Keratinocyte (primary cell): ENCODE results near the gene FBLN7. TPM values are rescaled to one million over a fixed set of nuclear protein-coding genes. Genes with fewer than 3 reads are reported as not detected.

Experiments used
- DNase-seq: peaks from one replicate; pipeline ENCODE4 v3.0.0-alpha.2; 2011; ENCODE audit warnings: low read depth, missing footprints, low spot score
- FAIRE-seq: peaks from 2 replicates; lab custom pipeline; 2011; peaks lifted over from hg19 to GRCh38; lab: Jason Lieb, UNC
- H2AFZ ChIP-seq: 2 replicates; pipeline ENCODE4 v1.6.0; 2012; ENCODE audit warnings: low read length, control low read depth, inconsistent platforms; ENCODE audit not compliant: control insufficient read depth
- H3K27ac ChIP-seq: 2 replicates; pipeline ENCODE4 v1.5.1; 2011; ENCODE audit warnings: low read length; ENCODE audit not compliant: control insufficient read depth, insufficient read depth
- H3K27me3 ChIP-seq: 3 replicates; pipeline ENCODE4 v1.6.0; 2011; ENCODE audit warnings: low read length; ENCODE audit not compliant: control insufficient read depth, insufficient read depth; ENCODE audit errors: extremely low read depth
- H3K36me3 ChIP-seq, 2 experiments: 2 replicates in 1 of 2; 3 replicates in 1 of 2; pipeline ENCODE4 v1.5.1; 2011; ENCODE audit warnings: low read length in 2 of 2, mild to moderate bottlenecking in 1 of 2; ENCODE audit not compliant: control insufficient read depth in 2 of 2, insufficient read depth in 2 of 2; ENCODE audit errors: extremely low read depth in 1 of 2
- H3K4me1 ChIP-seq: 3 replicates; pipeline ENCODE4 v1.5.1; 2011; ENCODE audit warnings: low read length; ENCODE audit not compliant: control insufficient read depth, insufficient read depth; ENCODE audit errors: extremely low read depth
- H3K4me2 ChIP-seq: 3 replicates; pipeline ENCODE4 v1.6.0; 2011; ENCODE audit warnings: low read depth, low read length; ENCODE audit not compliant: control insufficient read depth, insufficient read depth; ENCODE audit errors: extremely low read depth
- H3K4me3 ChIP-seq, 3 experiments: fragments of 200-600 bp in 1 of 3; sonication (generic) in 1 of 3; 2 replicates in 2 of 3; 3 replicates in 1 of 3; pipeline ENCODE4 v1.5.1; 2011 to 2016; ENCODE audit warnings: low read length in 3 of 3, mild to moderate bottlenecking in 3 of 3, control low read depth in 2 of 3, inconsistent platforms in 1 of 3, low read depth in 1 of 3, mixed read lengths in 1 of 3, mixed run types in 1 of 3, moderate library complexity in 1 of 3; ENCODE audit not compliant: control insufficient read depth in 2 of 3, insufficient read depth in 2 of 3; ENCODE audit errors: extremely low read depth in 1 of 3
- H3K79me2 ChIP-seq: 2 replicates; pipeline ENCODE4 v1.6.0; 2012; ENCODE audit warnings: low read length; ENCODE audit not compliant: control insufficient read depth, insufficient read depth
- H3K9ac ChIP-seq: 3 replicates; pipeline ENCODE4 v1.6.0; 2011; ENCODE audit warnings: low read length; ENCODE audit not compliant: control insufficient read depth, insufficient read depth; ENCODE audit errors: extremely low read depth
- H3K9me1 ChIP-seq: 3 replicates; pipeline ENCODE4 v1.6.0; 2011; ENCODE audit warnings: low read length; ENCODE audit not compliant: control insufficient read depth, insufficient read depth; ENCODE audit errors: extremely low read depth
- H3K9me3 ChIP-seq: 2 replicates; pipeline ENCODE4 v1.5.1; 2012; ENCODE audit warnings: low read depth, low read length; ENCODE audit not compliant: control insufficient read depth
- H4K20me1 ChIP-seq: 3 replicates; pipeline ENCODE4 v1.6.0; 2011; ENCODE audit warnings: low read length; ENCODE audit not compliant: control insufficient read depth, insufficient read depth; ENCODE audit errors: extremely low read depth
- EZH2 ChIP-seq: IDR thresholded peaks from one replicate; pipeline ENCODE4 v1.6.1; 2012; ENCODE audit warnings: inconsistent platforms, mild to moderate bottlenecking, low read length, moderate library complexity
- dilution Hi-C: fragments of 300-500 bp; cut with MboI; formaldehyde crosslinking; loops from one replicate; pipeline ENCODE4 v1.7.0; 2020; ENCODE audit warnings: low sequenced_read_pairs; ENCODE audit not compliant: extremely low pct_ligation_motif_present
- polyA plus RNA-seq, 5 experiments: library from polyadenylated mRNA; depleted of rRNA in 3 of 5; stranded (reverse) in 3 of 5; stranded (forward) in 1 of 5; unstranded in 1 of 5; fragments of >200 nt; gene quantifications; 1 replicate in 1 of 5; 2 replicates in 3 of 5; 3 replicates in 1 of 5; pipeline versions ENCODE4 v1.2.1 to v1.2.3, GENCODE V29; 2011 to 2012; ENCODE audit warnings: missing spikeins in 2 of 5, low read depth in 1 of 5, low replicate concordance in 1 of 5
- TF ChIP-seq, protein P1 (sequence below), 3 experiments: IDR thresholded peaks in 1 of 3; conservative IDR thresholded peaks in 1 of 3; optimal IDR thresholded peaks in 1 of 3; 2 replicates in 2 of 3; 3 replicates in 1 of 3; pipeline versions ENCODE3 to v1.5.1; 2011; ENCODE audit warnings: low read length in 3 of 3, mild to moderate bottlenecking in 3 of 3, moderate library complexity in 2 of 3, control low read depth in 1 of 3, inconsistent platforms in 1 of 3; ENCODE audit not compliant: insufficient read depth in 2 of 3; ENCODE audit errors: extremely low read depth in 1 of 3

FBLN7 gene
- polyA plus RNA-seq, 1 donor (not counting 4 experiments of a cell fraction or from before 2014, with no cell fraction given), result not detected

DNA sequence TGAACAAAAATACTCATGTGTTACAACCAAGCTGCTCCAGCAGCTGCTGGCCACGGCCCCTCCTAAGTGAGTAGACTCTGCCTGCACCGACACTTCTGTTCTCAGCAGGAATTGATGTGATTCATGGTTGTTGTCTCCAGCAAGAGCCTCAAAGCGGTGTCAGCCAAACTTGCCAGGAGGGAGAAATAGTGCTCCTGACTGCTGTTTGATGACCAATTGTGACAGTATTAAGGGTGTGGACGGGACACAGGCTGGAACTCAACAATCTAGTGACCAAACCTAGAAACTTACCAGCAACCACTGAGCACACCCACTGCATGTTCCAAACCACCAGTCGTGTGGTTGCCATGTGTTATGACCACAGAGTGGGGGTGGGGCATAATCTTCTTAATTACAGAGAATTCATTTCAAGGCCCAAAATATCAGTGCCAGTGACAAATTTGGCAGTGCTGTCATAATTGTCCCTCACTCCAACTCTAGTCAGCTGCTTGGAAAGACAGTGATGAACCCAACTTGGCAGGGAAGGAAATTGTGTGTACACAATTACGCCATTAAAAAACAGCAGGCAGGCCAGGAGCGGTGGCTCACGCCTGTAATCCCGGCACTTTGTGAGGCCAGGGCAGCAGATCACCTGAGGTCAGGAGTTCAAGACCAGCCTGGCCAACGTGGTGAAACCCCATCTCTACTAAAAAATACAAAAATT is 30.4 kb downstream of the FBLN7 start:
- H3K9ac ChIP-seq, result no peak overlapping the region
- H3K27ac ChIP-seq, result no peak overlapping the region
- H3K4me2 ChIP-seq, result no peak overlapping the region
- FAIRE-seq (no peak), DNase-seq (no peak)
- no peaks in the 10 kb centered on the region for H3K9me1 ChIP-seq
- H3K36me3 ChIP-seq, result no peaks in the 10 kb centered on the region
- no peaks in the 10 kb centered on the region for H3K27me3 ChIP-seq
- TF ChIP-seq EZH2, result no peak
- TF ChIP-seq, protein P1, sequence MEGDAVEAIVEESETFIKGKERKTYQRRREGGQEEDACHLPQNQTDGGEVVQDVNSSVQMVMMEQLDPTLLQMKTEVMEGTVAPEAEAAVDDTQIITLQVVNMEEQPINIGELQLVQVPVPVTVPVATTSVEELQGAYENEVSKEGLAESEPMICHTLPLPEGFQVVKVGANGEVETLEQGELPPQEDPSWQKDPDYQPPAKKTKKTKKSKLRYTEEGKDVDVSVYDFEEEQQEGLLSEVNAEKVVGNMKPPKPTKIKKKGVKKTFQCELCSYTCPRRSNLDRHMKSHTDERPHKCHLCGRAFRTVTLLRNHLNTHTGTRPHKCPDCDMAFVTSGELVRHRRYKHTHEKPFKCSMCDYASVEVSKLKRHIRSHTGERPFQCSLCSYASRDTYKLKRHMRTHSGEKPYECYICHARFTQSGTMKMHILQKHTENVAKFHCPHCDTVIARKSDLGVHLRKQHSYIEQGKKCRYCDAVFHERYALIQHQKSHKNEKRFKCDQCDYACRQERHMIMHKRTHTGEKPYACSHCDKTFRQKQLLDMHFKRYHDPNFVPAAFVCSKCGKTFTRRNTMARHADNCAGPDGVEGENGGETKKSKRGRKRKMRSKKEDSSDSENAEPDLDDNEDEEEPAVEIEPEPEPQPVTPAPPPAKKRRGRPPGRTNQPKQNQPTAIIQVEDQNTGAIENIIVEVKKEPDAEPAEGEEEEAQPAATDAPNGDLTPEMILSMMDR (optimal IDR thresholded peaks at IDR 0.05 in 1 of 3, IDR thresholded peaks at IDR 0.05 in 1 of 3, conservative IDR thresholded peaks at IDR 0.05 in 1 of 3; ENCODE audit: extremely low read depth in 1 of 3, insufficient read depth in 2 of 3, low read length in 3 of 3), result no peak
- dilution Hi-C loops, result no loop called here
- H3K4me3 ChIP-seq, result no peak overlapping the region
- no peak overlapping the region for H2AFZ ChIP-seq
- H3K79me2 ChIP-seq, result no peaks in the 10 kb centered on the region
- H3K4me1 ChIP-seq, result no peaks in the 10 kb centered on the region
- no peaks in the 10 kb centered on the region for H4K20me1 ChIP-seq
- no peaks in the 10 kb centered on the region for H3K9me3 ChIP-seq

GRCh38 chr2:112170495-112170894 is 32.3 kb downstream of the FBLN7 start:
- DNase-seq, result no peak
- no peak for FAIRE-seq
- Histone ChIP-seq H3K9me1 (no peaks in the 10 kb centered on the region), H3K36me3 (no peaks in the 10 kb centered on the region), H3K4me2 (no peak overlapping the region), H4K20me1 (no peaks in the 10 kb centered on the region), H3K27ac (no peak overlapping the region), H3K79me2 (no peaks in the 10 kb centered on the region), H3K4me3 (no peak overlapping the region), H3K9me3 (no peaks in the 10 kb centered on the region), H3K27me3 (no peaks in the 10 kb centered on the region), H2AFZ (no peak overlapping the region), H3K9ac (no peak overlapping the region), H3K4me1 (no peaks in the 10 kb centered on the region)
- TF ChIP-seq, protein P1 (optimal IDR thresholded peaks at IDR 0.05 in 1 of 3, IDR thresholded peaks at IDR 0.05 in 1 of 3, conservative IDR thresholded peaks at IDR 0.05 in 1 of 3; ENCODE audit: extremely low read depth in 1 of 3, insufficient read depth in 2 of 3, low read length in 3 of 3), result no peak
- no peak for TF ChIP-seq EZH2
- dilution Hi-C loops, result no loop called here
